CD1c-positive myeloid dendritic cell (primary cell): ENCODE measurements around the gene CD80.
A peak's percentile ranks its signal among the peaks of the same experiment; 100 is the strongest.
"Not testable (repeated sequence)": the region's sequence is repeated elsewhere in the genome, so short reads cannot be mapped to it uniquely, and the experiment has no call there.

Experiments
- DNase-seq: peaks from one replicate; pipeline ENCODE4 v3.0.0-alpha.2; 2016; ENCODE audit errors: extremely low spot score

Gene CD80

GRCh38 chr3:119582178-119582577 is 22.8 kb upstream of the CD80 start:
- peak; percentile 83 for DNase-seq

GRCh38 chr3:119580067-119580760 is 20.8 kb upstream of the CD80 start:
- peak; percentile 78 for DNase-seq

- DNase-seq = peak; percentile 77
Measured at GRCh38 chr3:119579366-119580066, 20.1 kb upstream of the CD80 start, which contains the start of gene ADPRH. Gene ADPRH (plus strand): TSS chr3:119579492. CDS start chr3:119582170, 2,678 bp downstream.

- no peak for DNase-seq
Measured at GRCh38 chr3:119575507-119575906, 16.1 kb upstream of the CD80 start.

- DNase-seq = peak; percentile 22
Measured at GRCh38 chr3:119571688-119572087, 12.3 kb upstream of the CD80 start.

- no peak for DNase-seq
Measured at GRCh38 chr3:119571230-119571629, 11.8 kb upstream of the CD80 start.

- DNase-seq = peak; percentile 94
Measured at GRCh38 chr3:119570229-119570628, 10.8 kb upstream of the CD80 start.

GRCh38 chr3:119569156-119569555 is 9.7 kb upstream of the CD80 start:
- peak; percentile 20 for DNase-seq

GRCh38 chr3:119563334-119563733 is 3.9 kb upstream of the CD80 start:
- not testable (repeated sequence) for DNase-seq

- DNase-seq = peak; percentile 75
Measured at GRCh38 chr3:119562307-119562961, 3.0 kb upstream of the CD80 start.

- DNase-seq = no peak
Measured at GRCh38 chr3:119560160-119560559, 746 bp upstream of the CD80 start.

GRCh38 chr3:119558626-119559317 is 642 bp downstream of the CD80 start:
- DNase-seq = no peak

GRCh38 chr3:119557877-119558269 is 1.5 kb downstream of the CD80 start:
- DNase-seq = no peak

- no peak for DNase-seq
Measured at GRCh38 chr3:119557192-119557876, 2.1 kb downstream of the CD80 start.

GRCh38 chr3:119555929-119556328 is 3.5 kb downstream of the CD80 start:
- no peak for DNase-seq

GRCh38 chr3:119555309-119555735 is 4.1 kb downstream of the CD80 start:
- DNase-seq = peak; percentile 75

GRCh38 chr3:119553823-119554415 is 5.5 kb downstream of the CD80 start:
- DNase-seq = no peak

- not testable (repeated sequence) for DNase-seq
Measured at GRCh38 chr3:119552928-119553327, 6.5 kb downstream of the CD80 start.

GRCh38 chr3:119551598-119551997 is 7.8 kb downstream of the CD80 start:
- no peak for DNase-seq

- no peak for DNase-seq
Measured at GRCh38 chr3:119550192-119550910, 9.1 kb downstream of the CD80 start.
